ENCODE measurements around the gene ULK3.

DNA sequence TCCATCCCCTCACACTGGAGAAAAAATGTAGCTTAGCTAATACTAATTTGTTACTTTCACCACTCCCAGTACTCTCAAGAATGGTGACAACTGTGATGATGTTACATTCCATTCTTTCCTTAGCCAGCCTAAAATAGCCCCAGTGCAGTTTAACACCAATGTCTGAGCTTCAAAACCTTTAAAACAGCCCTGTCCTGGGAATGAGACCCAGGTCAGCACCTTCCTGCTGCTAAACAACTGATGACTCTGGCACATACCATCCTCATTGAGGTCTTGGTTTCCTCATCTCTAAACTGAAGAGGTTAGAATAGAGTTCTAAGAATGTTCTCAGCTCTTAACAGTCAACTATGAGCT is 26.4 kb upstream of the ULK3 start:
- no peak for TF ChIP-seq BCLAF1 (IDR thresholded peaks at IDR 0.05)
- no peak for TF ChIP-seq ZBTB40 (IDR thresholded peaks at IDR 0.05; ENCODE audit: borderline replicate concordance)
- TF ChIP-seq NR2C2 (IDR thresholded peaks at IDR 0.05; ENCODE audit: borderline replicate concordance, control insufficient read depth, insufficient read length, low read depth): no peak
- no peak for TF ChIP-seq CTCF (IDR thresholded peaks at IDR 0.05 in 2 of 3, conservative IDR thresholded peaks at IDR 0.05 in 1 of 3; ENCODE audit: control insufficient read depth in 2 of 3, extremely low read depth in 1 of 3, insufficient read depth in 1 of 3, low read depth in 3 of 3, low read length in 3 of 3)
- TF ChIP-seq LARP7 (IDR thresholded peaks at IDR 0.05): no peak
- TF ChIP-seq FOS (IDR thresholded peaks at IDR 0.05; ENCODE audit: borderline replicate concordance, extremely low read depth, insufficient read length): no peak
- TF ChIP-seq POLR2A (IDR thresholded peaks at IDR 0.05; ENCODE audit: low read depth, low read length): no peak

Data from GM12878 (cell line).